Esophagus squamous epithelium (tissue), 4 donors: Measurements from ENCODE around the gene CD300LF.

Experiments used
- CTCF ChIP-seq, 6 experiments: fragments of 450-650 bp in 4 of 6; fragments of 200-600 bp in 2 of 6; sonication (generic) in 2 of 6; IDR thresholded peaks; one replicate each; pipeline ENCODE4 v1.5.1; 2016 to 2019; ENCODE audit warnings: antibody characterized with exemption in 6 of 6, mild to moderate bottlenecking in 4 of 6, moderate library complexity in 4 of 6
- POLR2A ChIP-seq, 4 donors: fragments of 450-650 bp; IDR thresholded peaks; one replicate each; pipeline ENCODE4 v1.6.1; 2017; ENCODE audit warnings: antibody characterized with exemption in 4 of 4, mild to moderate bottlenecking in 4 of 4, moderate library complexity in 3 of 4

DNA sequence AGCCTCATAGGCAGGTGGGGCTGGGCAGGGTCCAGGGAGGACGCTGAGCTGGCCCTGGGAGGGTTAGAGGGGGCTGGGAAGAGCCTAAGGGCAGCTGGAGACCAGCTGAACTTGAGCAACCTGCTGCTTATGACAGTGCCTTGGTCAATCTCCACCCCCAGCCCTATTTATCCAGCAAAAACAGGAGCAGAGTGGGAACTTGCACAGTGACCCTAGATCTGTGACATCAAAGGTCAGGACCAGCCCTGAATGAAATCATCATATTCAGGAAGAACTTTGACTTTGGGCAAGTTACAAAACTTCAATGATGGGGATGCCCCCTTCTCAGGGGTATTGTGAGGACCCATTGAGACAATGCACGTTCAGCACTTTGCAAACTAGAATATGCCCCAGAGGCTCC lies 9.4 kb downstream of the CD300LF start:
- TF ChIP-seq CTCF (IDR thresholded peaks at IDR 0.05) (no peak), POLR2A (IDR thresholded peaks at IDR 0.05) (no peak)
